B cell (primary cell): ENCODE results near the gene TRPV4. TPM values are rescaled to one million over a fixed set of nuclear protein-coding genes. Genes with fewer than 3 reads are reported as not detected.

Experiments
- ATAC-seq: fragments of 200-7000 bp; cut with Tn5 transposase; one replicate; pipeline ENCODE4 v1.10.0; 2021; ENCODE audit warnings: low read depth, mild to moderate bottlenecking, moderate number of reproducible peaks, moderate library complexity
- CTCF ChIA-PET: fragments of 350-600 bp; sonication (Branson Sonifier 250); formaldehyde crosslinking; loops from one replicate; lab custom pipeline; 2021; ENCODE audit warnings: antibody characterized with exemption, inconsistent platforms; lab: Charles Lee
- POLR2A ChIA-PET: fragments of 350-600 bp; sonication (Branson Sonifier 250); formaldehyde crosslinking; loops from one replicate; lab custom pipeline; 2021; ENCODE audit warnings: antibody characterized with exemption; lab: Charles Lee
- DNase-seq: peaks from one replicate; pipeline ENCODE4 v3.0.0; 2013
- H2AFZ ChIP-seq: 2 replicates; pipeline ENCODE4 v1.6.1; 2012; ENCODE audit warnings: mild to moderate bottlenecking, low read depth, low read length; ENCODE audit not compliant: insufficient read depth, poor library complexity, severe bottlenecking
- H3K27ac ChIP-seq, 2 donors: 1 replicate in 1 of 2; 2 replicates in 1 of 2; pipeline ENCODE4 v1.5.1; 2012 to 2013; ENCODE audit warnings: low read length in 2 of 2, mild to moderate bottlenecking in 2 of 2, moderate library complexity in 1 of 2
- H3K27me3 ChIP-seq, 4 experiments: fragments of 200-600 bp in 1 of 4; sonication (generic) in 1 of 4; replicated peaks in 1 of 4; 1 replicate in 2 of 4; 2 replicates in 2 of 4; pipeline versions ENCODE4 v1.6.1 to v1.7.0; 2013 to 2016; ENCODE audit warnings: low read length in 3 of 4, mild to moderate bottlenecking in 2 of 4, mixed read lengths in 1 of 4, moderate library complexity in 1 of 4; ENCODE audit not compliant: insufficient read depth in 4 of 4, control insufficient read depth in 3 of 4; ENCODE audit errors: control extremely low read depth in 1 of 4
- H3K36me3 ChIP-seq, 2 experiments: replicated peaks in 1 of 2; 1 replicate in 1 of 2; 2 replicates in 1 of 2; pipeline versions ENCODE4 v1.6.1 to v1.7.1; 2013; ENCODE audit warnings: low read length in 1 of 2; ENCODE audit not compliant: insufficient read depth in 2 of 2, control insufficient read depth in 1 of 2; ENCODE audit errors: control extremely low read depth in 1 of 2, extremely low read depth in 1 of 2
- H3K4me1 ChIP-seq, 2 donors: fragments of 200-600 bp in 1 of 2; sonication (generic) in 1 of 2; 1 replicate in 1 of 2; 2 replicates in 1 of 2; pipeline versions ENCODE4 v1.5.1 to v1.6.1; 2013 to 2017; ENCODE audit warnings: low read length in 2 of 2; ENCODE audit not compliant: control insufficient read depth in 2 of 2, insufficient read depth in 2 of 2
- H3K4me2 ChIP-seq: replicated peaks from 2 replicates; pipeline ENCODE3; 2012; ENCODE audit warnings: mild to moderate bottlenecking, low read depth, low read length; ENCODE audit not compliant: poor library complexity, severe bottlenecking
- H3K4me3 ChIP-seq, 5 experiments: fragments of 200-600 bp in 1 of 5; sonication (generic) in 1 of 5; 1 replicate in 3 of 5; 2 replicates in 2 of 5; pipeline versions ENCODE4 v1.5.1 to v1.7.0; 2011 to 2016; ENCODE audit warnings: low read length in 4 of 5, mild to moderate bottlenecking in 4 of 5, low read depth in 2 of 5, control low read depth in 1 of 5, moderate library complexity in 1 of 5; ENCODE audit not compliant: insufficient read depth in 1 of 5; ENCODE audit errors: control extremely low read depth in 1 of 5, extremely low read depth in 1 of 5
- H3K79me2 ChIP-seq: fragments of 200-600 bp; sonication (generic); one replicate; pipeline ENCODE4 v1.6.0; 2016; ENCODE audit warnings: low read length; ENCODE audit not compliant: control insufficient read depth, insufficient read depth
- H3K9ac ChIP-seq: fragments of 200-600 bp; sonication (generic); 2 replicates; pipeline ENCODE4 v1.6.1; 2017; ENCODE audit warnings: mild to moderate bottlenecking, low read length, moderate library complexity
- H3K9me3 ChIP-seq, 3 donors: one replicate each; pipeline versions ENCODE4 v1.6.1 to v1.7.1; 2013; ENCODE audit warnings: low read length in 2 of 3; ENCODE audit not compliant: control insufficient read depth in 2 of 3, insufficient read depth in 1 of 3; ENCODE audit errors: control extremely low read depth in 1 of 3
- H4K20me1 ChIP-seq: 2 replicates; pipeline ENCODE4 v1.6.0; 2012; ENCODE audit warnings: mild to moderate bottlenecking, low read length; ENCODE audit not compliant: insufficient read depth, control insufficient read depth, poor library complexity, severe bottlenecking
- H3K27ac Mint-ChIP-seq: one replicate; pipeline ENCODE4 v1.8.0; 2021; ENCODE audit warnings: mixed read lengths
- H3K27me3 Mint-ChIP-seq: one replicate; pipeline ENCODE4 v1.8.0; 2021; ENCODE audit warnings: mixed read lengths
- H3K4me1 Mint-ChIP-seq: one replicate; pipeline ENCODE4 v1.8.0; 2021; ENCODE audit warnings: mixed read lengths
- H3K4me3 Mint-ChIP-seq: one replicate; pipeline ENCODE4 v1.8.0; 2021; ENCODE audit warnings: mixed read lengths
- H3K9me3 Mint-ChIP-seq: one replicate; pipeline ENCODE4 v1.8.0; 2022; ENCODE audit warnings: mixed read lengths; ENCODE audit not compliant: insufficient read depth
- CTCF ChIP-seq: fragments of 200-600 bp; IDR thresholded peaks from one replicate; pipeline ENCODE4 v1.8.0; 2022; ENCODE audit warnings: antibody characterized with exemption, mild to moderate bottlenecking
- EZH2 ChIP-seq: IDR thresholded peaks from 2 replicates; pipeline ENCODE4 v1.6.1; 2012; ENCODE audit warnings: borderline replicate concordance, low read depth, mild to moderate bottlenecking, moderate library complexity, low read length; ENCODE audit not compliant: insufficient read depth, poor library complexity, severe bottlenecking
- WGBS: methylation state at CpG from one replicate; pipeline ENCODE4 v1.1.5; 2013; ENCODE audit warnings: missing lambda C conversion rate; ENCODE audit not compliant: insufficient coverage; 5-methylcytosine and 5-hydroxymethylcytosine counted together
- intact Hi-C: fragments of 100-400 bp; cut with micrococcal nuclease; formaldehyde crosslinking; loops from one replicate; pipeline ENCODE4 v1.10.0; 2022
- polyA plus RNA-seq: library from polyadenylated mRNA; depleted of rRNA; stranded (reverse); fragments of >200 nt; gene quantifications from 2 replicates; pipeline ENCODE4 v1.2.3, GENCODE V29; 2012
- total RNA-seq, 2 donors: library from RNA; stranded (reverse); fragments of 120-200 nt in 1 of 2; gene quantifications; 1 replicate in 1 of 2; 2 replicates in 1 of 2; pipeline versions ENCODE4 v1.2.3 to v1.2.4, GENCODE V29; 2013 to 2022

TRPV4 gene
- total and polyA plus RNA-seq, 2 donors (not counting 1 experiment from before 2014, with no cell fraction given): not detected

GRCh38 chr12:109873653-109874052 is 40.5 kb upstream of the TRPV4 start:
- TF ChIP-seq EZH2 (no peak), CTCF (no peak)
- H3K27me3 ChIP-seq: no peaks in the 10 kb centered on the region
- ATAC-seq: no peak
- peaks cover 85% of the 10 kb centered on the region for H3K79me2 ChIP-seq
- H3K9ac ChIP-seq: no peak overlapping the region
- H3K36me3 ChIP-seq: peaks cover 5 to 16% of the 10 kb centered on the region in 2 experiments
- Mint-ChIP-seq H3K9me3 (no peaks in the 10 kb centered on the region), H3K4me3 (no peak overlapping the region), H3K27me3 (no peaks in the 10 kb centered on the region), H3K4me1 (peaks cover 39% of the 10 kb centered on the region), H3K27ac (no peak overlapping the region)
- intact Hi-C loops: no loop called here
- no peak overlapping the region for H2AFZ ChIP-seq
- H3K4me3 ChIP-seq: no peak overlapping the region
- POLR2A ChIA-PET: no interaction called here
- H3K27ac ChIP-seq: no peak overlapping the region
- H3K4me1 ChIP-seq: peaks cover 22 to 26% of the 10 kb centered on the region in 2 donors
- WGBS: 92% methylated on average over 3 of the region's 6 CpGs
- peaks cover 24% of the 10 kb centered on the region for H4K20me1 ChIP-seq
- no peak overlapping the region for H3K4me2 ChIP-seq
- no peaks in the 10 kb centered on the region for H3K9me3 ChIP-seq
- no peak for DNase-seq
- CTCF ChIA-PET: interaction anchor here (0.7 to 1.6 kb wide), 4 partner anchors 15 to 28 kb away, joined by 3 to 8 read pairs (median 4); no protein-coding TSS in a partner anchor

- H3K9me3 ChIP-seq: no peaks in the 10 kb centered on the region
- H3K9ac ChIP-seq: no peak overlapping the region
- no peak overlapping the region for H3K27ac ChIP-seq
- ATAC-seq (no peak), DNase-seq (no peak)
- peaks cover 16 to 18% of the 10 kb centered on the region in 2 donors for H3K4me1 ChIP-seq
- WGBS: no CpG with 5 or more reads among the region's 7 CpGs
- intact Hi-C loops: no loop called here
- no peaks in the 10 kb centered on the region for H3K27me3 ChIP-seq
- H2AFZ ChIP-seq: no peak overlapping the region
- peaks cover 85% of the 10 kb centered on the region for H3K79me2 ChIP-seq
- peaks cover 5 to 16% of the 10 kb centered on the region in 2 experiments for H3K36me3 ChIP-seq
- POLR2A ChIA-PET: no interaction called here
- H3K4me3 ChIP-seq: no peak overlapping the region
- no peak overlapping the region for H3K27ac Mint-ChIP-seq
- no peak overlapping the region for H3K4me2 ChIP-seq
- peaks cover 29% of the 10 kb centered on the region for H3K4me1 Mint-ChIP-seq
- CTCF ChIA-PET: interaction anchor here (1.0 to 1.5 kb wide), 2 partner anchors 18 to 26 kb away, joined by 4 to 8 read pairs; no protein-coding TSS in a partner anchor
- H3K4me3 Mint-ChIP-seq: no peak overlapping the region
- TF ChIP-seq EZH2 (no peak), CTCF (no peak)
- H3K9me3 Mint-ChIP-seq: no peaks in the 10 kb centered on the region
- no peaks in the 10 kb centered on the region for H3K27me3 Mint-ChIP-seq
- peaks cover 13% of the 10 kb centered on the region for H4K20me1 ChIP-seq
Observed at GRCh38 chr12:109871668-109872314, 38.6 kb upstream of the TRPV4 start.
